Upper lobe of left lung (tissue), 6 donors: ENCODE results near the gene KLF3. TPM values are rescaled to one million over a fixed set of nuclear protein-coding genes. Genes with fewer than 3 reads are reported as not detected.

Experiments
- ATAC-seq, 2 donors: fragments of 200-7000 bp; cut with Tn5 transposase; one replicate each; pipeline ENCODE4 v1.9.1; 2022; ENCODE audit warnings: mild to moderate bottlenecking in 2 of 2, moderate library complexity in 2 of 2; ENCODE audit not compliant: low FRiP score in 2 of 2
- DNase-seq, 2 donors: peaks; one replicate each; pipeline ENCODE4 v3.0.0-alpha.2; 2019 to 2020
- H3K27ac ChIP-seq, 4 donors: fragments of 200-600 bp; sonication (generic); one replicate each; pipeline ENCODE4 v1.5.1; 2016 to 2019
- H3K27me3 ChIP-seq, 4 donors: fragments of 200-600 bp; sonication (generic); one replicate each; pipeline ENCODE4 v1.5.1; 2017 to 2019
- H3K36me3 ChIP-seq, 4 donors: fragments of 200-600 bp; sonication (generic); one replicate each; pipeline ENCODE4 v1.5.1; 2016 to 2019
- H3K4me1 ChIP-seq, 4 donors: fragments of 200-600 bp; sonication (generic); one replicate each; pipeline ENCODE4 v1.5.1; 2018 to 2019
- H3K4me3 ChIP-seq, 4 donors: fragments of 200-600 bp; sonication (generic); one replicate each; pipeline ENCODE4 v1.5.1; 2017 to 2019; ENCODE audit warnings: mild to moderate bottlenecking in 2 of 4, moderate library complexity in 1 of 4
- H3K9me3 ChIP-seq, 4 donors: fragments of 200-600 bp; sonication (generic); one replicate each; pipeline ENCODE4 v1.5.1; 2018 to 2019
- EP300 ChIP-seq, 4 donors: sonication (generic); formaldehyde crosslinking; IDR thresholded peaks; one replicate each; pipeline ENCODE4 v1.5.1; 2017; ENCODE audit warnings: antibody characterized with exemption in 4 of 4, control low read depth in 2 of 4
- POLR2A ChIP-seq, 4 donors: fragments of 450-650 bp; IDR thresholded peaks; one replicate each; pipeline ENCODE4 v1.5.1; 2016 to 2017; ENCODE audit warnings: antibody characterized with exemption in 4 of 4, mild to moderate bottlenecking in 2 of 4
- POLR2AphosphoS5 ChIP-seq, 2 donors: sonication (generic); formaldehyde crosslinking; IDR thresholded peaks; one replicate each; pipeline ENCODE4 v1.5.1; 2017; ENCODE audit warnings: antibody characterized with exemption in 2 of 2
- whole genome bisulfite sequencing, 2 donors: methylation state at CpG; one replicate each; pipeline ENCODE4 v1.1.5; 2017 to 2018; 5-methylcytosine and 5-hydroxymethylcytosine counted together
- total RNA-seq, 6 donors: library from RNA; depleted of rRNA in 4 of 6; stranded (reverse); fragments of >200 nt in 4 of 6; gene quantifications; one replicate each; pipeline versions ENCODE4 v1.1.0 to v1.2.1, GENCODE V29; 2016 to 2021
- TF ChIP-seq, protein P1 (sequence below), 6 experiments: fragments of 450-650 bp in 4 of 6; fragments of 200-600 bp in 2 of 6; sonication (generic) in 2 of 6; IDR thresholded peaks; one replicate each; pipeline ENCODE4 v1.5.1; 2016 to 2019; ENCODE audit warnings: antibody characterized with exemption in 6 of 6
- donor health status: DM: no; HTN: no; CAD: no; lungs with moderate emphysema.
- donor health status: DM: no; HTN: yes; CAD: no; lungs with severe emphysema.

Gene KLF3
- total RNA-seq, 6 donors from 2014 or later, result 32.5 to 73.9 (median 48.3) TPM

DNA sequence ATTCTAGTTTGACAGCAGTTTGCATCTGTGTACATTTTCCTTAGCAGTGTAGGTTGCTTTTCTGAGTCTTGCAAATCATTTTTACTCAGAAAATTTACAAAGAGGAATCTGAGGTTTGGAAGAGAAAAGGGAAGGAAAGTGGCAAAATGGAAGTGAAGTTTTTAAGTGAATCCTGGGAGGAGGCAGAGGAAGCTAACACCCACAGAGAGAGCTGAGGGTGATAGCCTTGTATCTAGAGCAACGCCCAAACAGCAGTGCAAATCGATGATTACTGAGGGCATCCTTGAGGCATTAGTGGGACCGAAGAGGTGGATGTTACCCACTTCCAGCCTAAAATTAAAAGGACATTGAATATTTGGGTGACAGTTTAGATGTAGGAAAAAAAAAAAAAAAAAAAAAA is 31.8 kb downstream of the KLF3 start:
- no peaks in the 10 kb centered on the region for H3K9me3 ChIP-seq
- TF ChIP-seq POLR2A (IDR thresholded peaks at IDR 0.05) (no peak), EP300 (IDR thresholded peaks at IDR 0.05) (no peak), POLR2AphosphoS5 (IDR thresholded peaks at IDR 0.05) (no peak)
- TF ChIP-seq, protein P1, sequence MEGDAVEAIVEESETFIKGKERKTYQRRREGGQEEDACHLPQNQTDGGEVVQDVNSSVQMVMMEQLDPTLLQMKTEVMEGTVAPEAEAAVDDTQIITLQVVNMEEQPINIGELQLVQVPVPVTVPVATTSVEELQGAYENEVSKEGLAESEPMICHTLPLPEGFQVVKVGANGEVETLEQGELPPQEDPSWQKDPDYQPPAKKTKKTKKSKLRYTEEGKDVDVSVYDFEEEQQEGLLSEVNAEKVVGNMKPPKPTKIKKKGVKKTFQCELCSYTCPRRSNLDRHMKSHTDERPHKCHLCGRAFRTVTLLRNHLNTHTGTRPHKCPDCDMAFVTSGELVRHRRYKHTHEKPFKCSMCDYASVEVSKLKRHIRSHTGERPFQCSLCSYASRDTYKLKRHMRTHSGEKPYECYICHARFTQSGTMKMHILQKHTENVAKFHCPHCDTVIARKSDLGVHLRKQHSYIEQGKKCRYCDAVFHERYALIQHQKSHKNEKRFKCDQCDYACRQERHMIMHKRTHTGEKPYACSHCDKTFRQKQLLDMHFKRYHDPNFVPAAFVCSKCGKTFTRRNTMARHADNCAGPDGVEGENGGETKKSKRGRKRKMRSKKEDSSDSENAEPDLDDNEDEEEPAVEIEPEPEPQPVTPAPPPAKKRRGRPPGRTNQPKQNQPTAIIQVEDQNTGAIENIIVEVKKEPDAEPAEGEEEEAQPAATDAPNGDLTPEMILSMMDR (IDR thresholded peaks at IDR 0.05), result no peak
- WGBS, 2 donors, result 77 to 78% methylated on average over 3 of the region's 3 CpGs
- peaks cover 19 to 80% (median 49%) of the 10 kb centered on the region in 4 donors for H3K36me3 ChIP-seq
- no peak overlapping the region for H3K27ac ChIP-seq
- peaks cover 7 to 26% (median 20%) of the 10 kb centered on the region in 4 donors for H3K4me1 ChIP-seq
- no peak overlapping the region for H3K4me3 ChIP-seq
- no peaks in the 10 kb centered on the region for H3K27me3 ChIP-seq
- no peak for ATAC-seq
- no peak for DNase-seq

DNA sequence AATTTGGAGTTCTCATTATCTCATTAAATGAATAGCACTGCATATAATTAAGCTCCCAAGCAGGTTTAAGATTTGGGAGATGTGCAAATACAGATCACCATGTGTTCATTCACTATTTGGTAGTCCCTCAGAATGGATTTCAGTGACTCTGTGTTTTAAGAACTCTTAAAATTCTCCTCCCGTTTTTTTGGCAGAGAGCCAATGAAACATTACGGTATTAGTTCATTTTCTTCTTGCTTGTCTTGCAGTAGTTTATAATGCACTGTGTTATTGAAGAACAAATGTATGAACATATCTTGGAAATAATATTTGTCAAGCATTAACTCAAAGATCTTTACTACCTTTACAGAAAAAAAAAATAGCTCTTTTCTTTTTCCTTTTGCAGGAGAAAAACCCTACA is 32.7 kb downstream of the KLF3 start:
- 10 to 17% methylated on average over 2 of the region's 2 CpGs for WGBS, 2 donors
- no peak for ATAC-seq
- Histone ChIP-seq H3K27me3 (no peaks in the 10 kb centered on the region), H3K36me3 (peaks cover 15 to 71% (median 44%) of the 10 kb centered on the region in 4 donors), H3K4me3 (no peak overlapping the region), H3K4me1 (peaks cover under 1 to 17% (median 14%) of the 10 kb centered on the region in 4 donors), H3K27ac (no peak overlapping the region), H3K9me3 (no peaks in the 10 kb centered on the region)
- no peak for DNase-seq
- TF ChIP-seq EP300 (IDR thresholded peaks at IDR 0.05) (no peak), POLR2A (IDR thresholded peaks at IDR 0.05) (no peak)
- TF ChIP-seq, protein P1 (IDR thresholded peaks at IDR 0.05), result no peak

DNA sequence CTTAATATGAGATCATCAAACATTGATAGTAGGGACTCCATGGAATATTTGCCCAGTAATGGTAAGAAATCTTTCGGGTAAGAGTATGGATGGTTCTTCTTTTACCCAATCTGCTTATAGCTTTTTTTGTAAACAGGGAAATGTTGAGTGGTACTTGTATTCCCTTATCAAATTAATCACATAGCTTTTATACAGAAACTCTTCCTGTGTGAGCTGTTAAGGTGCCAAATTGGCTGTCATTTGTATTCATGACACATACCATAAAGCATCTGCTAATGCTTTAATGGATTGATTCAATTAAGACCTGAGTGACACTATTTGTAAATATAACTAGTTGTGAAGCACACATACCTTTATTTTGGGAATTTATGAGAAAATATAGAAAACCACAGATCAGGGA is 34.2 kb downstream of the KLF3 start:
- 53 to 61% methylated on average over 1 of the region's 1 CpG for WGBS, 2 donors
- H3K36me3 ChIP-seq, result peaks cover 15 to 59% (median 43%) of the 10 kb centered on the region in 4 donors
- no peaks in the 10 kb centered on the region for H3K27me3 ChIP-seq
- ATAC-seq, result no peak
- H3K27ac ChIP-seq, result no peak overlapping the region
- no peak overlapping the region for H3K4me3 ChIP-seq
- no peaks in the 10 kb centered on the region for H3K9me3 ChIP-seq
- DNase-seq, result no peak
- peaks cover 0 to 13% (median 8%) of the 10 kb centered on the region in 4 donors for H3K4me1 ChIP-seq
- no peak for TF ChIP-seq POLR2A (IDR thresholded peaks at IDR 0.05)
- no peak for TF ChIP-seq EP300 (IDR thresholded peaks at IDR 0.05)
- TF ChIP-seq, protein P1 (IDR thresholded peaks at IDR 0.05), result no peak
- no peak for TF ChIP-seq POLR2AphosphoS5 (IDR thresholded peaks at IDR 0.05)

DNA sequence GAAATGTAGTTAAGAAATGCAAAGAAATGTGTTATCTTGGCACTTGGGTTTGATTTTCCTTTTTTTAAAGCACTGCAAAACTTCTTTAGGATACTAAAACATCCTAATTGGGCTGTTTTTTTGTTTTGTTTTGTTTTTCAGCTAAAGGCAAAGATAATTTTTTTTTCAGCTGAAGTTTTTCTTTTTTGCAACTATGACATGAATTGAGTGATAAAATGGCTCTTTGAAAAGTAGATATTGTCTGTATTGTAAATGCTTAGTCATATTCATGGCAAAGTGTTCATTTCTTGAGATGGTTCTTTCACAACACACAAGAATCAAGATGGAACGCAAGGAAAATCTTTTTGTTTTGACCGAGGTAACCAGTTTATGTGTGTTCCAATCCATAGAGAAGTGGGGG is 35.1 kb downstream of the KLF3 start:
- TF ChIP-seq, protein P1 (IDR thresholded peaks at IDR 0.05), result no peak
- no peak for TF ChIP-seq POLR2AphosphoS5 (IDR thresholded peaks at IDR 0.05)
- no peak for TF ChIP-seq EP300 (IDR thresholded peaks at IDR 0.05)
- TF ChIP-seq POLR2A (IDR thresholded peaks at IDR 0.05), result no peak
- H3K36me3 ChIP-seq, result peaks cover 15 to 49% (median 38%) of the 10 kb centered on the region in 4 donors
- no peak overlapping the region for H3K4me3 ChIP-seq
- H3K27me3 ChIP-seq, result no peaks in the 10 kb centered on the region
- 92 to 97% methylated on average over 2 of the region's 2 CpGs for WGBS, 2 donors
- no peak overlapping the region for H3K27ac ChIP-seq
- no peaks in the 10 kb centered on the region for H3K9me3 ChIP-seq
- H3K4me1 ChIP-seq, result peaks cover 0 to 15% (median 8%) of the 10 kb centered on the region in 4 donors
- ATAC-seq (no peak), DNase-seq (no peak)

DNA sequence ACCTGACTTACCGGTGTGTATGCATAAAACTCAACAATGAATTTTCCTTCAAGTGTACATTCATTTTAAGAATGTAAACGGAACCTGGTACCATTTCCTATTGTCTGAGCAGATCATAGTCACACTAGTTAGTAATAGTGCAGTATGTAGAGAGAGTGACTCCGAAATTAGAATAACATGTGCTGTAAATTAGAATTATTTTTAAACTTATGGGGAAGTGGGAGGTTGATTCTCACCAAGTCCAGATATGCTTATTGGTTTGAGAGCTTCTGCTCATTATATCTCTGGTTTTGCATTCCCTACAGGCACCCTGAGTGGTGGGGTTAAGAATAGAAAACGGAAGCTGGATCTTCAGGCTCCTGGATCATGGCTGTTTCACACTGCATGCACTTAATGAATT is 39.6 kb downstream of the KLF3 start:
- TF ChIP-seq POLR2A (IDR thresholded peaks at IDR 0.05) (no peak), POLR2AphosphoS5 (IDR thresholded peaks at IDR 0.05) (no peak), EP300 (IDR thresholded peaks at IDR 0.05) (no peak)
- TF ChIP-seq, protein P1 (IDR thresholded peaks at IDR 0.05), result no peak
- H3K27ac ChIP-seq, result no peak overlapping the region
- DNase-seq (no peak), ATAC-seq (peak in 1 of 2 donors; percentile 16)
- H3K4me1 ChIP-seq, result peaks cover 0 to 6% (median 0%) of the 10 kb centered on the region in 4 donors
- H3K27me3 ChIP-seq, result no peaks in the 10 kb centered on the region
- WGBS, 2 donors, result 64 to 68% methylated on average over 4 of the region's 4 CpGs
- no peaks in the 10 kb centered on the region for H3K9me3 ChIP-seq
- H3K36me3 ChIP-seq, result peaks cover 0 to 5% (median 3%) of the 10 kb centered on the region in 4 donors
- H3K4me3 ChIP-seq, result no peak overlapping the region
